ENCODE results near the gene TEX48.

Gene TEX48

DNA sequence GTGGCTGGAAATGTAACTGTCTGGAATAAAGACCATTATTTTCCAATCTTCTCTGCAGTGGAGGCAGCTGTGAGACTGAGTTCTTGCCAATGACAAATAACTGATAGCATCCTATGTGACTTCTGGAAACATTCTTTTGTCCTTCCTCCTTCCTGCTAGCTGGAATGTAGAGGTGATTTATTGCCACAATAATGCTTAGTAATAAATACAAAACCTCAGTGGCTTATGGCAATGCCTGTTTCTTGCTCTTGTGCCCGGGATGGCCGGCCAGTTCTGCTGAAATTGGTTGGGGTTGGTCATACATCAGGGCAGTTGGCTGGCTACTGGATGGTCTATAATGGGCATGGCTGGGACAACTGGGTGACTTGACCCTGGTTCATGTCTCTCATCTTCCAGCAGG, 12.2 kb upstream of the TEX48 start:
- in situ Hi-C loops (cut with MboI; ENCODE audit: low sequenced_read_pairs), result loop anchor here (25.0 kb wide), 1 partner anchor 318 kb away; no protein-coding TSS in a partner anchor

DNA sequence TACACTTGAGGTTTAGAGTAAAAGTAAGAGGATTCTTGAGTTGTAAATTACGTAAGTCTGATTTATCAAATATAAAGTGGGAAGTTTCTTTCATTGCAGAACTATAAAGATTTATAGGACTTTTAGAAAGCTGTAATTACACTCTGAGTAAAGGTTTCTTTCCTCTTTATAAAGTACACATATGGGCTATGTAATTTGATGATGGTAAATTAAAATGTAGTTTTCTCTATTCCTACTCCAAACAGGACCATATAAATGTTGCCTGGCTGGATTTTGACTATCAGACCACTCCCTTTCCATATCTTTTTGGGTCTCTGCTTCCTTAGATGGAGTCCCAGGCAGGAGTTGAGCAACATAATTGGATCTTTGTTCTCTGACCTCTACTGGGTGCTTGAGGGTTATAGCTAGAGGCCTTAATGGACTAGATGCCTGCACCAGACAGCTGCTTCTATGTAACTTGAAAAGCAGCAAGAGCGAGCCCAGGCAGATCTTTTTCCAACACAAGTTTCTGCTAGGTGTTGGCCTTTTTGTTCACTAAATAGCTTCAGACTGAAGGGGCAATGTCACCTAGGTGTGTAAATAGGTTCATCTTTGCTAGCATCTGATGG, 11.4 kb upstream of the TEX48 start:
- in situ Hi-C loops (cut with MboI; ENCODE audit: low sequenced_read_pairs), result loop anchor here (25.0 kb wide), 1 partner anchor 319 kb away; no protein-coding TSS in a partner anchor

DNA sequence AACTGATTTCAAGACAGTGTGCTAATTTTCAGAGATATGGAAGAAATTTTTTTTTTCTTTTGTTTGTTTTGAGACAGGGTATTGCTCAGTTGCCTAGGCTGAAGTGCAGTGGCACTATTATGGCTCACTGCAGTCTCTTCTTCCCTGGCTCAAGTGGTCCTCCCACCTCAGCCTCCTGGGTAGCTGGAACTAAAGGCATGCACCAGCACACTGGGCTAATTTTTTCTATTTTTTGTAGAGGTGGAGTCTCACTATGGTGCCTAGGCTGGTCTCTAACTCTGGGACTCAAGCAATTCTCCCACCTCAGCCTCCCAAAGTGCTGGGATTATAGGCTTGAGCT, 9.9 kb upstream of the TEX48 start:
- in situ Hi-C loops (cut with MboI; ENCODE audit: low sequenced_read_pairs), result loop anchor here (25.0 kb wide), 1 partner anchor 320 kb away; no protein-coding TSS in a partner anchor

DNA sequence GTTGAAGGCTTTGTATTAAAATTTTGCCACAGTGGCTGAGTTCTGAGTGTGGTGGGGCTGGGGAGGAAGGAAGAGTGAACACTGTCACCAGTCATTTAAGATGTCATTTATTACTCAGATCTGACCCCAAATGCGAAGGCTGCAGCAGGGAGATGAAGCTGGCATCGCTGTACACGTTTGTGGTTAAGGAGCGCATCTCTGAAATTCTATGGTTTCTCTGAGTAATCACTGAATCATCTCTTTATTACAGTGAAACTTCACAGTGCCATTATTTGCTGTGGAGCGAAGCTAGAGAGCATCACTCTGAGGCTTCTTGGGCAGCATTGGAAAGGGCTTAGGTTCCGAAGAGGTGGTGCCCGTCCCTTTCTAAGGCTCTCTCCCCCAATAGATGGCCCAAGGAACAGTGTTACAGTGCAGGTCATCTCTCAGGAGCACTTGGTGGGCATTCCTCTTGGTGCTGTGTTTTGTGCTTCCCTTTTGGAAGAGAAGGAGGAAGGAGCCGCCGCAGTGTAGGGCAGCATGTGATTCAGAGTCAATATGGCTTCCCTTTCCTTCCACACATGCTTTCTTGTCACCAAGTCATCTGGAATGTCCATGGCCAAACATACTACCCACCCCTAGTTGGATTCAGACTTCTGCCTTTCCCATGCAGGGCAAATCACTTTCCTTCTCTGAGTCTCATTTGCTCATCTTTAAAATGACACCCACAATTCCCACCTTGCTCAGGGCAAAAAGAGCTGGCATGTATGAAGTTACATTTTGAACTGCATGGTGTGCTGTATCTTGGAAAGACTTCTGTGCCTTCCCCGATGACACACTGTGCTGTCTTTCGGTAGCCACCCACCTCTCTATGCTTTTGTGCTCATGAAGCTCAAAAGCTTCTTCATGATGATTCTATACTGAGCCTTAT, 9.3 kb upstream of the TEX48 start:
- in situ Hi-C loops (cut with MboI; ENCODE audit: low sequenced_read_pairs), result loop anchor here (25.0 kb wide), 1 partner anchor 321 kb away; no protein-coding TSS in a partner anchor

DNA sequence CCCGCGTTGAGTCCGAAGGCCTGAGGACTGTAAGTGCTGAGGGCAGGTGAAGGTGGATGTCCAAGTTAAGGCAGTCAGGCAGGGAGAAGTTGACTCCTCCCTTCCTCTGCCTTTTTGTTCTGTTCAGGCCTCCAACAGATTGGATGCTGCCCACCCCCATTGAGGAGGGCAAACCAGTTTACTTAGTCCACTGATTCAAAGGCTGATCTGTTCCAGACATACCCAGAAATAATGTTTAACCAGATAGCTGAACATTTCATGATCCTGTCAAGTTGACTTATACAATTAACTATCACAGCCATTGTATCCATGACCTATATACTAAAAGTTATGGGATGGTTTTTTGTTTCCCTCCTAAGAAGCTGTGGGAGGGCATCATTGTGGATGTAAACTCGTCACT, 8.3 kb upstream of the TEX48 start:
- in situ Hi-C loops (cut with MboI; ENCODE audit: low sequenced_read_pairs), result loop anchor here (25.0 kb wide), 1 partner anchor 322 kb away; no protein-coding TSS in a partner anchor

DNA sequence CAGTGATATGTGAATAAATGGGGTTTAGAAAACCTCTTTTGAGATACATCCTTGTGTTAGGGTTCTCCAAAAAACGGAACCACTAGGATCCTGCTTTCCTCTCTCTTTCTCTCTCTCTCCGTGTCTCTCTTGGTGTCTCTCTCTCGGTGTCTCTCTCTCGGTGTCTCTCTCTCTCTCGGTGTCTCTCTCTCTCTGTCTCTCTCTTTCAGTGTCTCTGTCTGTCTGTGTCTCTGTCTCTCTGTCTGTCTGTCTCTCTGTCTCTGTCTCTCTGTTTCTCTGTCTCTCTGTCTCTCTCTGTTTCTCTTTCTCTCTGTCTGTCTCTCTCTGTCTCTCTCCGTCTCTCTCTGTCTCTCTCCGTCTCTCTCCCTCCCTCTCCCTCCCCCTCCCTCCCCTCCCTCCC, 7.8 kb upstream of the TEX48 start:
- in situ Hi-C loops (cut with MboI; ENCODE audit: low sequenced_read_pairs), result loop anchor here (25.0 kb wide), 1 partner anchor 322 kb away; no protein-coding TSS in a partner anchor

DNA sequence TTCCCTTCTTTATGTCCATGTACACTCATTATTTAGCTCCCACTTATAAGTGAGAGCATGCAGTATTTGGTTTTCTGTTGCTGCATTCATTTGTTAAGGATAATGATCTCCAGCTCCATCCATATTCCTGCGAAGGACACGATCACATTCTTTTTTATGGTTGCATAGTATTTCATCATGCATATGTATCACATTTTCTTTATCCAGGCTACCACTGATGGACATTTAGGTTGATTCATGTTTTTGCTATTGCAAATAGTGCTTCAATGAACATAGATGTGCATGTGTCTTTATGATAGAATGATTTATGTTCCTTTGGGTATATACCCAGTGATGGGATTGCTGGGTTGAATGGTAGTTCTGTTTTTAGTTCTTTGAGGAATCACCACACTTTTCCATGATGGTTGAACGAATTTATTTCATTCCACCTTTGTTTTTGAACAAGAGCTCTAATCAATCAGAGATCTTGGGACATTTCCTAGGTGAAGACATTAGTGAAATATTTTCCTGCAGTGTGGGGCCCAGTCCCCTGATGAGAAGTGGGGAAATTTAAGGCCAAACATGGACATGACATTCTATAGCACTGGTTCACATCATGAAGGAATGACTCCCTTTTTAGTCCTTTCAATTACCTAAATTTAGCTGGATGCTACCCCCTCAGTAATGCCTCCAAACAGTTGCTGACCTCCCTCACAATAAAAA, 7.1 kb upstream of the TEX48 start:
- in situ Hi-C loops (cut with MboI; ENCODE audit: low sequenced_read_pairs), result loop anchor here (25.0 kb wide), 1 partner anchor 323 kb away; no protein-coding TSS in a partner anchor

DNA sequence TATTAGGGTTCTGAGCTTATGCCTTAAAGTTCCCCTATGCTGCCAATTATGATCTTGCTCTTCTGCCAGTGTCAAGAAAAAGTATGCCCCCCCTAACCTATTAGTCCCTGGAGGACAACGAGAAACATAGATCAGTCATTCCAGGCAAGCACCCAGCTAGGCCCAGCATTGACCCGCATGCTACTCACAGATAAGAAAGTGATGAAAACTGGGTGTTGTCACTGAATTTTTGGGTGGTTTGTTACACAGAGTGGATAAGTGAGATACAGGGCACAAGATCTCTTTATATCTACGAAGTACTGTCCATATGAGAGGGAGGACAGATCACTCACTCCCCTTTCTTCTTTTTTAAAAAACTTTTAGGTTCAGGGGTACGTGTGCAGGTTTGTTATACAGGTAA, 6.4 kb upstream of the TEX48 start:
- in situ Hi-C loops (cut with MboI; ENCODE audit: low sequenced_read_pairs), result loop anchor here (25.0 kb wide), 1 partner anchor 324 kb away; no protein-coding TSS in a partner anchor

DNA sequence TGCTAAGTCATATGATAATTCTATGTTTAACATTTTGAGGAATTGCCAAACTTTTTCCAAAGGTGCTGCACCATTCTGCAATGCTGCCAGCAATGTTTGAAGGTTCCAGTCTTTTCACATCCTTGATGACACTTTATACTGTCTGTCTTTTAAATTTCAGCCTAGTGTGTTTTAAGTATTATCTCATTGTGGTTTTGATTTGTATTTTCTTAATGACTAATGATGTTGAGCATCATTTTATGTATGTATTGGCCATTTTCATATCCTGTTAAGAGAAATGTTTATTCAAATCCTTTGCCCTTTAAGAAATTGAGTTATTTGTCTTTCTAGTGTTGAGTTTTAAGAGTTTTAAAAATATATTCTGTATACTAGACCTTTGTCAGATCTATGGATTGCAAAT, 5.0 kb upstream of the TEX48 start:
- in situ Hi-C loops (cut with MboI; ENCODE audit: low sequenced_read_pairs), result loop anchor here (25.0 kb wide), 1 partner anchor 325 kb away; no protein-coding TSS in a partner anchor

DNA sequence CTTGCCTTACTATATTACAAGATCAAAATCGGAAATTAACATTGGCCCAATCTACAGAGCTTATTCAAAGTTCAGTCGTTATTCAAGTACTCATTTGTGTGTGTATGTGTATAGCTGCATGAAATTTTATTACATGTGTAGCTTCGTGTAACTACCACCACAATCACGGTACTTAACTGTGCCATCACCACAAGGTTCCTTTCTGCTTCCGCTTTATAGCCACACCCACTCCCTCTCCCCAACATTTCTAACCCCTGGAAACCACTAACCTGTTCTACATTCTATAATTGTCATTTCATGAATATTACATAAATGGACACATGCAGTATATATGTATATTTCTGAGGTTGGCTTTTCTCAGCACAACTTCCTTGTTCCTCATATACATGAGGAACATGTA, 4.0 kb upstream of the TEX48 start:
- in situ Hi-C loops (cut with MboI; ENCODE audit: low sequenced_read_pairs), result loop anchor here (25.0 kb wide), 1 partner anchor 326 kb away; no protein-coding TSS in a partner anchor

DNA sequence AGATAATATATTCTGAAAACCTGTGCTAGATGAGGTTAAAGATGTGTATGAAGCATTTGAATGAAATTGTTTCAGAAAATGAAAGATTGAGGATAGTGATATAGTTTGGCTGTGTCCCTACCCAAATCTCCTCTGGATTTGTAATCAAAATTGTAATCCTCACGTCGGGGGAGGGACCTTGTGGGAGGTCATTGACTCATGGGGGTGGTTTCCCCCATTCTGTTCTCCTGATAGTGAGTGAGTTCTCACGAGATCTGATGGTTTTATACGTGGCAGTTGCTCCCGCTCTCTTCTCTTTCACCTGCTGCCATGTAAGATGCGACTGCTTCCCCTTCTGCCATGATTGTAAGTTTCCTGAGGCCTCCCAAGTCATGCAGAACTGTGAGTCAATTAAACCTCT, 2.0 kb upstream of the TEX48 start:
- in situ Hi-C loops (cut with MboI; ENCODE audit: low sequenced_read_pairs), result loop anchor here (25.0 kb wide), 1 partner anchor 328 kb away; no protein-coding TSS in a partner anchor

DNA sequence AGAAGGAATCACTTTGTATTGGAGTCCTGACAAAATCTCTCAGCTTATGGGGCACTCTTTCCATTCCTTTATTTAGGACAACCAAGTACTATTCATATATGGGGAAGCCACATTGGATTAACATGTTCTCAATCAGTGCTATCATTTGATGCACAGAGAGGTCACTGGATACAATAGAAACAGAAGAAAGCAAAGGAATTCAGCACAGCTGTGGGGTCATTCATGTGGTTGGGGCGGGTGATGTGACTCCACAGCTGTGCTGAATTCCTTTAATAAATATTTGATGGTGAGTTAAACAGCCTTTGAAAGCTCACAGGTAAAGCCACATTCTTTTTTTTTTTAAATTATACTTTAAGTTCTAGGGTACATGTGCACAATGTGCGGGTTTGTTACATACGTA, 854 bp upstream of the TEX48 start:
- in situ Hi-C loops (cut with MboI; ENCODE audit: low sequenced_read_pairs), result loop anchor here (25.0 kb wide), 1 partner anchor 329 kb away; no protein-coding TSS in a partner anchor

DNA sequence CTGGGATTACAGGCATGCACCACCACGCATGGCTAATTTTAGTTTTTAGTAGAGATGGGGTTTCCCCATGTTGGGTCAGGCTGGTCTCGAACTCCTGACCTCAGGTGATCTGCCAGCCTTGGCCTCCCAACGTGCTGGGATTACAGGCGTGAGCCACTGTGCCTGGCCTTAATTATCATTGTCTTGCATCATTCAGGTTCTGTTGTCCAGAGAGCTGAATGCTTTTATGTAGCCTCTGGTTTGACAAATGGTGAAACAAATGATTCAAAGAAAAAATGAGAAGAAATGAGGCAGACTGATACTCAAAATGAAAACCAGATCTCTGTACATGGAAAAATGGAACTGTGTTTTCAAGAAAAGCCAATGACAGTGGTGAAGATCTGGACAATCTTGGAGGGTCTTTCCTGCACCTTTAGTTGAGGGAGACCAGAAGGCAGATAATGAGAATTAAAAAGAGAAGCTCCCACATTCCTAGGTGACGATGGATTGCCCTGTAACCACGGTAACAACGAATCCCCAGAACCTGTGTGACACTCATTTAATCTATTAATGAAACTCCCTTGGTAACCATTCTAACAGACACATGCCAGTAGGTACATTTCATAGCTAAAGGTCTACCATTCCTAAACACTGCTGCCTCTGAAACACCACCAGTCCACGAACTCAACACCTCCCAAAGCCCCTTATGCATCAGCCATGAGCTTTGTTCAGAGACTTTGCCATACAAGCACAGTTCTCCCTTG, 1.6 kb downstream of the TEX48 start:
- in situ Hi-C loops (cut with MboI; ENCODE audit: low sequenced_read_pairs), result loop anchor here (25.0 kb wide), 1 partner anchor 332 kb away; no protein-coding TSS in a partner anchor

DNA sequence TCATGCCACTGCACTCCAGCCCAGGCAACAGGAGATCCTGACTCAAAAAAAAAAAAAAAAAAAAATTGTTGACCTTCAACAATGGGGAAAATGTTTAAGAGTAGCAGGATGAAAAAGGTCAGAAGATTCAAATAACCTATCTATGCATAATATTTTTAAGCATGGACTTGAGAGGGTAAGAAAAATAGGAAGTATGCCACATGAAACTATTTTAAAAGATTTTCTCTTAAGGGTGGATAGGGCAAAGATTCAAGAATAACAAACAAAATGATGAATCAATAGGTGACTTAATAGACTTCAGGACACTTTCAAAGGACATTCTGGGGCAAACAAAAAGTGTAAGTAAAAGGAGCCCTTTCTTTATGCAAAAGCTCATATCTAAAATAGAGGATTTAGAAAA, 3.2 kb downstream of the TEX48 start:
- in situ Hi-C loops (cut with MboI; ENCODE audit: low sequenced_read_pairs), result loop anchor here (25.0 kb wide), 1 partner anchor 334 kb away; no protein-coding TSS in a partner anchor

DNA sequence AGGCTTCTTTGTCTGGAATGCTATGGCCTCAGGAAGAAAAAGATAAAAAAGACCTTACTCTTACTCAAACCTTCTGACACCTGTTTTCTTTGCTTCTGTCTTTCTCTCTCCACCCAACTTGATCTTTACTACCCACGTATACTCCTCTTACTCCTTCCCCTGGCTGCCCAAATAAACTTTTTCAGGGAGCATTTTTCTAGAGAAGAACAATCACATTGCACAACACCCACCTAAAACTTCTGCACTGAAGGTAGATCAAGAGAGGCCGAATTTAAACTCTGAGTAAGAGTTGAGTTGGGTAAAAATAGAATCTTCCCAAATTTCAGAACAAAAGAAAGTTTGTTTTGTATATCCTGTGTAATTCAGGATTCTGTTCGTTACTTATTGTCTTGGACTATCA, 3.9 kb downstream of the TEX48 start:
- in situ Hi-C loops (cut with MboI; ENCODE audit: low sequenced_read_pairs), result loop anchor here (25.0 kb wide), 1 partner anchor 334 kb away; no protein-coding TSS in a partner anchor

DNA sequence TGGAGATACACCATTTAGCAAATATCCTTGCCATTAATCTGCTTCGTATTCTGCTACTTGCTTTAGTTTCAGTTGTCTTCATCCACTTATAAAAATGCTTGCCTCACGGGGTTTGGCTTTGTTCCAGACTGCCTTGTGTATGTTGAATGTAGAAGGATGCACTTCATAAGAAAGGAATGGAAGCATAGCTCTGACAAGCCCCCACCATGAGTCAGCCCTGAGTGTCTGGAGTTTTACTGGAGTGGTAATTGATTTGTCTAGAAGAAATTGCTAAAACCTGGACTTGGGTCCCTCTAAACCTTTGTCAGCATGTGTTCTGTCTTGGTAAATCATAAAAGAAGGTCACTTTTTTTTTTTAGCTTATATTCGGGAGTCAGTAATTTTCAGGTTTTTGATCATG, 4.6 kb downstream of the TEX48 start:
- in situ Hi-C loops (cut with MboI; ENCODE audit: low sequenced_read_pairs), result loop anchor here (25.0 kb wide), 1 partner anchor 335 kb away; no protein-coding TSS in a partner anchor

DNA sequence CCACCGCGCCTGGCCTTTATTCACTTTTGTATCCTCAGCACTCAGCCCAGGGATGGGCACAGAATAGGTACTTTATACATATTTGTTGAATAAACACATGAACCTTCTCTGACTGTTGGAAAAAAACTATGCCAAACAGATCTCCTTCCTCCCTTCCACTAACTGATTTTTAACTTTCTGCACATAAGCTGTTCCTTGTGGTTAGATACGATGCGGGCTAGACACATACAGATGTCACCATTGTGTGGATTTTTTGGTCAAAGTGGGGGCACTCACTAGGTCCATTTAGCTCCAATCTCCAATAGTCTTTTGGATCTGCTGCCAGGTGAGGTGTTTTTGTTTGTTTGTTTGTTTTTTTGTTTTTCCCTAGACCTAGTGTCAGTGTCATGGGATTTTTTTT, 5.1 kb downstream of the TEX48 start:
- in situ Hi-C loops (cut with MboI; ENCODE audit: low sequenced_read_pairs), result loop anchor here (25.0 kb wide), 1 partner anchor 335 kb away; no protein-coding TSS in a partner anchor

DNA sequence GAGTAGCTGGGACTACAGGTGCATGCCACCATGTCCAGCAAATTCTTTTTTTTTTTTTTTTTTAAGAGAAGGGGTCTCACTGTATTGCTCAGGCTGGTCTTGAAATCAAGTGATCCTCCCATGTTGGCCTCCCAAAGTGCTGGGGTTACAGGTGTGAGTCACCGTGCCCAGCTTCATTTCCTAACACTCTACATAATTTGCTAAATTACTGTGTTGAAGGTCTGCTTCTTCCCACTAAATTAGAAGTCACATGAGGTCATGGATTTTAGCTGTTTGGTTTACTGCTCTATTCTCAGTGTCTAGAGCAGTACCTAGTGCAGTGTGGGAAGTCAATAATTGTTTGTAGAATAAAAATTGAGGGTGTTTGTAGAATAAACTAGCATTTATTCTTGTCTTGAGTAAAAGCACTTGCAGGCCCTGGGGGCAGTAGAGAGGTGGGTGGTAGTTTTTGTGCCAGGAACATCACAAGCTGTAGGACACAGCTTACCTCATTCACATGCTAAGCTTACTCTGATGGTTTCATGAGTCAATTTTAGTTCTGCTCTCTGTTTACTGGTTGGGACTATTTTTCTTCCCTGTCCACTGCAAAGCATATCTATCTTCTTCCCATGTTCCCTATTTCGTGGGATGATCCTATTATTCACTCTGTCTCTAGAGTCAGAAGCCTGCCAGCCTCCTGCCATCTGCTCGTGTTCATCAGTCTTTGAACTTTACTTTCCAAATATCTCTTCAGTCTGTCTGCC, 7.0 kb downstream of the TEX48 start:
- in situ Hi-C loops (cut with MboI; ENCODE audit: low sequenced_read_pairs), result loop anchor here (25.0 kb wide), 1 partner anchor 337 kb away; no protein-coding TSS in a partner anchor
